GM12891 (cell line): ENCODE measurements around the gene PDE6A.

Source experiments
- PAX5 ChIP-seq: IDR thresholded peaks from 2 replicates; pipeline ENCODE4 v1.6.1; 2011; ENCODE audit warnings: low read length, moderate library complexity, mild to moderate bottlenecking; ENCODE audit not compliant: insufficient read depth, severe bottlenecking
- POLR2A ChIP-seq: IDR thresholded peaks from 2 replicates; pipeline ENCODE4 v1.6.1; 2011; ENCODE audit warnings: low read depth, low read length, control low read depth
- POLR2AphosphoS5 ChIP-seq: IDR thresholded peaks from 2 replicates; pipeline ENCODE4 v1.6.1; 2011; ENCODE audit warnings: low read depth, low read length, control low read depth
- POU2F2 ChIP-seq: IDR thresholded peaks from 2 replicates; pipeline ENCODE4 v1.6.1; 2011; ENCODE audit warnings: low read depth, mild to moderate bottlenecking, control low read depth, low read length, moderate library complexity
- SPI1 ChIP-seq: IDR thresholded peaks from 2 replicates; pipeline ENCODE4 v1.6.1; 2011; ENCODE audit warnings: low read depth, low read length, control low read depth
- TAF1 ChIP-seq: IDR thresholded peaks from 2 replicates; pipeline ENCODE4 v1.6.1; 2011; ENCODE audit warnings: low read depth, low read length, control low read depth

GRCh38 chr5:149944666-149945065 lies at the start of gene PDE6A:
- TF ChIP-seq POLR2A = no peak
- TF ChIP-seq POLR2AphosphoS5 = no peak
- no peak for TF ChIP-seq TAF1
- no peak for TF ChIP-seq PAX5
- TF ChIP-seq POU2F2 = no peak
- no peak for TF ChIP-seq SPI1
